Epidermal melanocyte (primary cell): ENCODE results near the gene ATP4A.
A peak's percentile ranks its signal among the peaks of the same experiment; 100 is the strongest.
"Not testable (repeated sequence)": the region's sequence is repeated elsewhere in the genome, so short reads cannot be mapped to it uniquely, and the experiment has no call there.

Source experiments
- DNase-seq: peaks from one replicate; pipeline ENCODE4 v3.0.0; 2011; ENCODE audit warnings: low spot score; ENCODE audit not compliant: insufficient read length

Gene ATP4A

DNA sequence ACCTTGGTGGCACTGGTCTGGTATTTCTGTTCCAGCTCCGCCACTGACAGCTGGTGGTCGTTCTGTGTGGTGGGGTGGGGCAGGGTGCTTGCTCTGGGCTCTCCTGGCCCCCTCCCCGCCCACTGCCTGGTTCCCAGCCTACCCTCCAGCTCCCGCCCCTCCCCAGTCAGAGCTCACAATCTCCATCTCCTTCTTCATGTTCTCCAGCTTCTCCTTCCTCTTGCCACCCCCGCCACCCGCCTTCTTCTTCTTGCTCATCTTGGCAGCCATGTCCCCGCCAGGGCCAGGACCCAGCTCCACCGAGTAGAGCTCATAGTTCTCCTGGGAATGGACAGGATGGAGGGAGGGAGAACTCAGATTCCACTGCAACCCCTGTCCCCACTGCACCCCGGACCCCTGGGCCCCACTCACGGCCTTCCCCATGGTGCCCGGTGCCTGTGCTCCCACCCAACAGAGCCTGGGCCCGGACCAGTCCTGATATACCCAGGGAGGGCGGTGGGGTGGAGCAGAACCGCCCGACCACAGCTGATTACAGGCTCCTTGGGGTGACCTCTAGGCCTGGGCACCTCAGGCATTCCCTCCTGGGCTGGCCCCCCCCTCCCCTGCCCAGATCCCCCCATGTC lies at the start of gene ATP4A:
TSS of gene ATP4A (minus strand) at position 452 of the 623 bp plus-strand sequence. CDS start at position 423, 29 bp downstream.
- DNase-seq: no peak

DNA sequence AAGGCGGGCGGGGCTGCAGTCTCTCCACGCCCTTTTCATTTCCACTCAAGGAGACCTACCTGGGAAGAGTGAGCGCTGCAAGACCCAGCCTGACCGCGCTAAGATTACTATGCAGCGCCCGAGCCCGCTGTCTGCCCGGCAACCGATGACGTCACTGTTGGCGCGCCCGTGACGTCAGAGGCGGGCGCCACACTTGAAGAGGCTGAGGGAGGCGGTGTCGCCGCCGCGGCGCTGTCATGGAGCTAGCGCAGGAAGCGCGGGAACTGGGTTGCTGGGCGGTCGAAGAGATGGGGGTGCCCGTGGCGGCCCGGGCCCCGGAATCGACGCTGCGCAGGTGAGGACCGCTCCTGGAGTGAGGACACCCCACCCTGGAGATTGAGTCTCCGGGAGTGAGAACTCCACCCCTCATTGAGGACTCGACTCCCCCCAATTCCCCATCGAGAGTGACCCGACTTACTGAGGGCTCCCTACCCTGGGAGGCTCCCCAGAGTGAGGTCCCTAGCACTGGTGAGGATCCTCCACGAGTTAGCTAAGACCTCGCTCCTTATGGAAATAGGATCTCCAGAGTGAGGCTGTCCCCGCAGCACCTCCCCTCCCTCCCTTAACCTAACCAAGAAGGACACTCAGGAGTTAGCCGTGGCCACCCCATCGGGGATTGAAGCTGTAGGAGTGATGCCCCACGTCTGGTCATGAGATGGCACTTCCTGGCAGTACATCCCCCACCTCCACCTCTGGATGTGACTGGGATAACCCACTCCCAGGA lies 49.3 kb upstream of the ATP4A start, which contains the start of gene HAUS5:
TSS of gene HAUS5 (plus strand) at position 177 of the 763 bp plus-strand sequence. CDS start at position 237, 60 bp downstream.
- peak; percentile 87 for DNase-seq

GRCh38 chr19:35612224-35612558 lies 48.7 kb upstream of the ATP4A start:
- DNase-seq: no peak

DNA sequence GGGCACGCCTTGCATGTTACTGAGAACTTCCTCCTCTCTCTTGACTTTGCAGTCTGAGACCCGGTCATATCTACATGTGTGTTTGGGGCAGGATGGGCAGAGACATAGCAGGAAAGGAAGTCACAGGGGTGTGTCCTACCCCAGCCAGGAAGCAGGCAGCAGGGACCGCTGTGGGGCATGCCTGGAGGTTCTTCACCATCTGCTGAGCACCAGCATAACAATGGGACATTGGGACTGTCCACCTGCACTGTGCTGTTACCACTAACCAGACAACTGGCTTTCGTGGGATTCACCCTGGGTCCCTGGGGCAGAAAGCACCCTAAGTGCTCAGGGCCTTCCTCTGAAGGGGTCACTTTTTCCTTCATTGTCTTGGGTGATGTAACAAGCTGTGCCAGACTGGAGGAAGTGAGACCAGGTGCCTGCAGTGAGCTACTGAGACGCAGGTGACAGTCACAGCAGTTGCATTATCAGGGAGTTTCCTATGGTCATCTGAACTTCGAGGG lies 46.4 kb upstream of the ATP4A start:
- DNase-seq: no peak

GRCh38 chr19:35608251-35608650 lies 44.8 kb upstream of the ATP4A start:
- DNase-seq: no peak

DNA sequence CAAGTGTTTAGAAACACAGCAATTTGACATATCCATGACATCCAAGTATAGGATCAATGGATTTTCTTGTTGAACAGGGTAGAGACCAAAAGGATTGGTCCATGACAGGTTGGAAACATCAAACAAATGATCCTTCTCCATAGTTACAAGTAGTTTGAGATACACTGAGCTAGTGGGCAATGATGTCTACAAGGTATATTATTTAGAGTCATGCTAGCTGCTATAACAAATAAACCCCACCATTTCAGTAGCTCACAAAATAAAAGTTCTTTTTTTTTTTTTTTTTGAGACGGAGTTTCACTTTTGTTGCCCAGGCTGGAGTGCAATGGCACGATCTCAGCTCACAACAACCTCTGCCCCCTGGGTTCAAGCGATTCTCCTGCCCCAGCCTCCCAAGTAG lies 44.2 kb upstream of the ATP4A start:
- DNase-seq: no peak

DNA sequence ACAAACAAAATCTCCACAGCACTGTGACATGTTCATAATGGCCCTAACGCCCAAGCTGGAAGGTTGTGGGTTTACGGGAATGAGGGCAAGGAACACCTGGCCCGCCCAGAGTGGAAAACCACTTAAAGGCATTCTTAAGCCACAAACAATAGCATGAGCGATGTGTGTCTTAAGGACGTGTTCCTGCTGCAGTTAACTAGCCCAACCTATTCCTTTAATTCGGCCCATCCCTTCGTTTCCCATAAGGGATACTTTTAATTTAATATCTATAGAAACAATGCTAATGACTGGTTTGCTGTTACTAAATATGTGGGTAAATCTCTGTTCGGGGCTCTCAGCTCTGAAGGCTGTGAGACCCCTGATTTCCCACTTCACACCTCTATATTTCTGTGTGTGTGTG lies 43.7 kb upstream of the ATP4A start:
- not testable (repeated sequence) for DNase-seq

DNA sequence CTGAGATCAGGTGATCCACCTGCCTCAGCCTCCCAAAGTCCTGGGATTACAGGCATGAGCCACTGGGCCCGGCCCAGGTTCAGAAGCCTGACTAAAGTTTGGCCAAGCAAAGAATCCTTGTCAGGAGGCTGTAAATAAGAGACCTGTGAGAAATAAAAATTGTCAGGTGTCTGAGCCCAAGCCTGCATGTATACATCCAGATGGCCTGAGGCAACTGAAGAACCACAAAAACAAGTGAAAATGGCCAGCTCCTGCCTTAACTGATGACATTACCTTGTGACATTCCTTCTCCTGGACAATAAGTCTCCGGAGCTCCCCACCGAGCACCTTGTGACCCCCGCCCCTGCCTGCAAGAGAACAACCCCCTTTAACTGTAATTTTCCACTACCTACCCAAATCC lies 41.0 kb upstream of the ATP4A start:
- DNase-seq: not testable (repeated sequence)

DNA sequence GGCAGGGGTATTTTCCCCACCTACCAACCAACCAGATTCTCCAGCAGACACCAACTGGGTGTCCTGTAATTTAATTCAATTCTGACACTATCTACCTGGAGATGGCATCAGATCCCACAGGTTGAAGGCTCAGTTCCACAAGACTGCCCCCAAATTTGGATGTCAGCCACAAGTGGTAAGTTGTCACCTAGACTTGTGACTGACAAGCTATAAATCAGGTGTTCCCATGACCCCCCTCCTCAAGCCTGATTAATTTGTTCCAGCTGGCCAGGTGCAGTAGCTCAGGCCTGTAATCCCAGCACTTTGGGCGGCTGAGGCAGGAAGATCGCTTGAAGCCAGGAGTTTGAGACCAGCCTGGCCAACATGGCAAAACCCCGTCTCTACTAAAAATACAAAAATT lies 38.5 kb upstream of the ATP4A start:
- no peak for DNase-seq

- no peak for DNase-seq
These were observed 33.0 kb upstream of the ATP4A start for GRCh38 chr19:35596366-35596999.

DNA sequence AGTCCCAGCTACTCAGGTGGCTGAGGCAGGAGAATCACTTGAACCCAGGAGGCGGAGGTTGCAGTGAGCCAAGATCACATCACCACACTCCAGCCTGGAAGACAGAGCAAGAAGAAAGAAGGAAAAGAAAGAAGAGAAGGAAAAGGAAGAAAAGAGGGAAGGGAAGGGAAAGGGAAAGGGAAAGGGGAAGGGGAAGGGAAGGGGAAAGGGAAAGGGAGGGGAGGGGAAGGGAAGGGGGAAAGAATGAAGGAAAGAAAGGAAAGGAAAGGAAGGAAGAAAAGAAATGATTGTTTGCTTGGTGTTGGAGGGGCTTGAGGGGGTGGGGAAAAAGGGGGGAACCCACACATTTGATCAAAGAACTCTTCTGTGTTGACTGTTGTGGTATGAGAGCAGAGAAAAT lies 32.5 kb upstream of the ATP4A start:
- DNase-seq: no peak

DNA sequence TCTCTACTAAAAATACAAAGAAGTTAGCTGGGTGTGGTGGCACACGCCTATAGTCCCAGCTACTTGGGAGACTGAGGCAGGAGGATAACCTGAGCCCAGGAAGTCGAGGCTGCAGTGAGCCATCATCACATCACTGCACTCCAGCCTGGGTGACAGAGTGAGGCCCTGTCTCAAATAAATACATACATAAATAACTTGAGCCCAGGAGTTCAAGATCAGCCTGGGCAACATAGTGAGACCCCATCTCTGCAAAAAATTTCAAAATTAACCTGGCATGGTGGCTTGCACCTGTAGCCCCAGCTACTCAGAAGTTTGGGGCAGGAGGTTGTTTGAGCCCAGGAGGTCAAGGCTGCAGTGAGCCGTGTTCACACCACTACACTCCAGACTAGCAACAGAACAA lies 31.6 kb upstream of the ATP4A start:
- DNase-seq: not testable (repeated sequence)

DNA sequence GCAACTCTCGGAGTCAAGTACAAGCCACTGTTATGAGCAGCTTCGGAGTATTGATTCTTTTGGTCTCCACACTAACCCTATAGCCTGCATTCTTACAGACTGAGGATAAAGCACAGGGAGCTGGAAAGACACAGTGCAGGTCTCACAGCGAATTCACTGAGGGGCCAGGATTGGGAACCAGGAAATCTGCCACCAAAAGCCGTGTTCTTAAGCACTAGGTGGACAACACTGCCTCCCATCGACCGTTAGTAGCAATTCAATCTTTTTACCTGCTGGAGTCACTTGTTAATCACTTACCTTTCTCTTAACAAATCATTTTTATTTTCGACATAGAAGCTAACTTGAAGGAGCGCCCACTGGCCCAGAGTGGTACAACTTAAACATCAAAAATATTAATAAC lies 28.8 kb upstream of the ATP4A start:
- DNase-seq: no peak

GRCh38 chr19:35590875-35591274 lies 27.4 kb upstream of the ATP4A start:
- no peak for DNase-seq

DNA sequence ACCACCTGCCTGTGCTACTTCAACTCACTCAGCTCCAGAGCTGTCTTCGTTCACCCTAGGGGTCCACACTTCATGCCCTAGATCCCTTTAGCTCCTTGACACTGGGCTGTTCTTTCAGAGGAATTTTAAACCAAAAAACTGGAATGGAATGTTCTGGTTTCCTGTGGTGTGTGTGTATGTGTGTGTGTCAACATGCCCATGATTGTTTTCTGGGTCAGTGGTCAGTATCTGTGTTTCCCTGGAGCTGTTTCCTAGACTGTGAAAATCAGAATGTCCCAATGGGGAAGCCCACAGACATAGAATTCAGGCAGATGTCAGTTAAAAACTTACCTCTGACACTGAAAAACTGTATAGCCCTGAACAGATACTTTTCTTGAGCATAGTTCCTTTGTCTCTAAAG lies 23.9 kb upstream of the ATP4A start:
- DNase-seq: no peak

DNA sequence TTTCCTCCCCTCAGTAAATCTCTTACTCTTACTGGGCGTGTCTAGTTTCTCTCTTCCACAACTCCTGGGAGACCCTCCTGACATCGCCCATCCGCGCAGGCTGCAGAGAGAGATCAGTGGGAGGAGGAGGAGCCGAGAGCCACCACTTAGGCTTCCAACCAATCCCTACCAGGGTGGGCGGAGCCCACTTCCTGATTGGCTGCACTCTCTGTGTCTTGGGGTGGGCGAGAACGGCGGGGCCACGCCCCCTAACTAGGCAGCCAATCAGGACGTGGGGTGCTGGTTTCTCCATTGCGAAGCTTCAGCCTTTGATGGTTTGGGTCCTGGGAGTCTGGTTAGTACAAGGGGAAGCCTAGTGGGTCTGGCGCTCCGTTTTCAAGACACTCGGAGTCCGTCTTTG lies 22.4 kb upstream of the ATP4A start, which contains the start of gene PMIS2:
TSS of gene PMIS2 (plus strand) at position 326 of the 400 bp plus-strand sequence. CDS start 87 bp downstream, outside the sequence.
- no peak for DNase-seq

DNA sequence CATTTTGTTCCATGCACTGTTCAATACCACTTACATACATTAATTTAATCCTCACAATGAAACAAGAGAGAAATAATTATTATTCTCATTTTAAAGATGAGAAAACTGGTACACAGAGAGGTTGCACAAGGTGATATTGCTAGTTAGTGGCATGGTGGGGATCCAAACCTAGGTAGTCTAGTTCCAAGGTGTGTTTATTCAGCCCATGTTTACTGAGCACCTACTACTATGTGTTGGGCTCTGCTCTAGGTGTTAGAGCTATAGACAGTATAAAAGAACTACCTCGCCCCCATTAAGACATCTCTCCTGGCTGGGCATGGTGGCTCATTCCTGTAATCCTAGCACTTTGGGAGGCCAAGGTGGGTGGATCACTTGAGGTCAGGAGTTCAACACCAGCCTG lies 19.3 kb upstream of the ATP4A start:
- no peak for DNase-seq

GRCh38 chr19:35578707-35579106 lies 15.2 kb upstream of the ATP4A start:
- no peak for DNase-seq

DNA sequence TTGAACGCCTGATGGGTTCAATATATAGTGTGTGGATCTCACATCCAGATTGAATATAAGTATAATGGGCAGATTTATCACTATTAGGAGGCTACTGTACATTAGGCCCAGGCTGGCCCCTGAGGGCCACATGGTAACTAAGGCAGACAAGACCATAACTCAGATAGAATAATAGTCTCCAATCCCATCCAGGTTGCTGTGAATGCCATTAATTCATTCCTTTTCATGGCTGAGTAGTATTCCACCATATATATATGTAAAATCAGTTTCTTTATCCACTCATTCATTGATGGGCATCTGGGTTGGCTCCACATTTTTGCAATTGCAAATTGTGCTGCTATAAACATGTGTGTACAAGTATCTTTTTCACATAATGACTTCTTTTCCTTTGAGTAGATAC lies 14.5 kb upstream of the ATP4A start:
- no peak for DNase-seq

GRCh38 chr19:35571406-35571965 lies 8.0 kb upstream of the ATP4A start:
- DNase-seq: no peak

DNA sequence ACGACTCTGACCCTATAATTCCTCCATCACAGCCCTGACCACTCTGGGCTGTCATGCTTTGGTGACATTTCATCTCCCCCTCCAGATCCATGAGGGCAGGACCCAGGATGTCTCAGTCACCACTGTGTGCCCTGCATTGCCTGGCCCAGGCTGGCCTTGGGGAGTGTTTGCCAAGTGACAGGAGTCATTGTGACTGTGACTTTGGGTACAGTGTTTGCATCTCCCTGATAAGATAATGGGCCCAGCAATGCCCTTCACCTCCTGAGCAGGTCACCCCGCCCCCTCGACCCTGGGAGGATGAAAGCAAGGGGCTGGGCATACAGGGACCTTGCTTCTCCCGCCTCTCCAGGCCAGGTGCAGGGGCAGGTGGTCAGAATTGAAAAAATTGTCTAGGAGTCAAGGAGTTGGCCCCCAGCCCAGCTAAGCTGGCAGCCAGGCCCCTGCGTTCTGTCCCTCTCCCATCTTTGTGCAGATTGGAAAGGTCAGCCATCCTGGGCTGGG lies 5.9 kb upstream of the ATP4A start:
- no peak for DNase-seq

DNA sequence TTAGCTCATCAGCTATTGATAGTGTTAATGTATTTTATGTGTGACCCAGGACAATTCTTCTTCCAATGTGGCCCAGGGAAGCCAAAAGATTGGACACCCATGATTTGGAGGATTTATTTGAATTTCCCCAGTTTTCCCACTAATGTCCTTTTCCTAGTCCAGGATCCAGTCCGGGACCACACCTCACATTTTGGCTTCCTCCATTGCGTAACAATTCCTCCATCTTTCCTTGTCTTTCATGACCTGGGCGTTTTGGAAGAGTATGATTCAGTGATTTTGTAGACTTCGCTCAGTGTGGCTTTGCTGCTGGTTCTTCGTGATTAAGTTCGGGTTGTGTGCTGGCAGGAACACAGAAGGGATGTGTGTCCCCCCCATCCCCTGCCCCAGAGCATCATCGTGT lies 3.3 kb upstream of the ATP4A start:
- DNase-seq: no peak
